A673 (cell line): Measurements from ENCODE around the gene CLEC4M. TPM values are rescaled to one million over a fixed set of nuclear protein-coding genes. Genes with fewer than 3 reads are reported as not detected.

Experiments
- BruUV-seq: library from RNA; stranded (reverse); fragments of 400-500 nt; replicated peaks from 2 replicates; lab custom pipeline; 2021; lab: Mats Ljungman, UMichigan
- CTCF ChIA-PET: fragments of 300-600 bp; sonication (Branson Sonifier 250); formaldehyde crosslinking; loops from one replicate; lab custom pipeline; 2022; ENCODE audit warnings: antibody characterized with exemption; lab: Charles Lee
- POLR2A ChIA-PET: fragments of 300-600 bp; sonication (Branson Sonifier 250); formaldehyde crosslinking; loops from one replicate; lab custom pipeline; 2022; ENCODE audit warnings: antibody characterized with exemption; ENCODE audit not compliant: low non-redundant PET; lab: Charles Lee
- DNase-seq: peaks from one replicate; pipeline ENCODE4 v3.0.0-alpha.2; 2015; ENCODE audit warnings: low spot score
- H3K27ac ChIP-seq: fragments of 200-600 bp; sonication (generic); 2 replicates; pipeline ENCODE4 v1.5.1; 2016; ENCODE audit warnings: mixed run types, low read depth, mild to moderate bottlenecking, mixed read lengths, antibody characterized with exemption, low read length; ENCODE audit not compliant: poor library complexity, severe bottlenecking
- H3K27me3 ChIP-seq: fragments of 200-600 bp; sonication (generic); replicated peaks from 2 replicates; pipeline ENCODE4 v1.6.1; 2017; ENCODE audit warnings: mixed run types, low read depth, mild to moderate bottlenecking, mixed read lengths, antibody characterized with exemption, low read length; ENCODE audit not compliant: insufficient read depth, poor library complexity
- H3K36me3 ChIP-seq: fragments of 200-600 bp; sonication (generic); 2 replicates; pipeline ENCODE4 v1.6.1; 2016; ENCODE audit warnings: mixed run types, mild to moderate bottlenecking, mixed read lengths, antibody characterized with exemption, low read length; ENCODE audit not compliant: insufficient read depth, poor library complexity, severe bottlenecking
- H3K4me1 ChIP-seq: fragments of 200-600 bp; sonication (generic); 2 replicates; pipeline ENCODE4 v1.6.1; 2017; ENCODE audit warnings: mixed run types, mild to moderate bottlenecking, mixed read lengths, antibody characterized with exemption, low read length; ENCODE audit not compliant: insufficient read depth, poor library complexity, severe bottlenecking
- H3K4me3 ChIP-seq: fragments of 200-600 bp; sonication (generic); 2 replicates; pipeline ENCODE4 v1.5.1; 2016; ENCODE audit warnings: low read depth, mixed run types, mild to moderate bottlenecking, mixed read lengths, low read length; ENCODE audit not compliant: poor library complexity, severe bottlenecking
- H3K9me3 ChIP-seq: fragments of 200-600 bp; sonication (generic); 2 replicates; pipeline ENCODE4 v1.6.1; 2016; ENCODE audit warnings: mixed run types, low read depth, mild to moderate bottlenecking, mixed read lengths, antibody characterized with exemption, low read length; ENCODE audit not compliant: poor library complexity, severe bottlenecking
- CTCF ChIP-seq: fragments of 300-800, 200-600 bp; sonication (generic); conservative IDR thresholded peaks from 2 replicates; pipeline ENCODE4 v1.5.1; 2017; ENCODE audit warnings: low read depth, mild to moderate bottlenecking, antibody characterized with exemption, low read length, moderate library complexity, mixed read lengths
- EZH2 ChIP-seq: fragments of 200-600 bp; sonication (generic); IDR thresholded peaks from 2 replicates; pipeline ENCODE4 v1.6.1; 2017; ENCODE audit warnings: borderline replicate concordance, low read depth, mild to moderate bottlenecking, mixed read lengths, antibody characterized with exemption, low read length; ENCODE audit not compliant: poor library complexity, severe bottlenecking
- intact Hi-C: fragments of 100-400 bp; cut with micrococcal nuclease; formaldehyde crosslinking; loops from one replicate; pipeline ENCODE4 v1.10.0; 2022; ENCODE audit not compliant: unreplicated experiment
- total RNA-seq: library from RNA; stranded (reverse); gene quantifications from 2 replicates; pipeline ENCODE4 v1.2.3, GENCODE V29; 2021

Gene CLEC4M
- total RNA-seq, 1 experiment from 2014 or later, result not detected

DNA sequence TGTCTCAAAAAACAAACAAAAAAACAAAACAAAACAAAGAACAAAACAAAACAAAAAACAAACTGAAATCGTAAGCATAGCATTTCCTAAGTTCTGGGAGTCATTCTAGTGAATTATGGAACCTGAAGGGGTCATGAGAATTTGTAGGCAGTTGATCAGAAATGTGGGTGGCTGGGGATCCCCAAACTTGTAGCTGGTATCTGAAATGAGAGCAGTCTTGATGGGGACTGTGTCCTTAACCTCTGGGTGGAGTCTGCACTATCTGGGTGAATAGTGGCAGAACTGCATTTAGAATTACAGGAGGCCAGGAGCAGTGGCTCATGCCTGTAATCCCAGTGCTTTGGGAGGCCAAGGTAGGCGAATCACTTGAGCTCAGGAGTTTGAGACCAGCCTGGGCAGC lies 37.3 kb upstream of the CLEC4M start:
- Histone ChIP-seq H3K27ac (no peak overlapping the region), H3K27me3 (peaks cover 36% of the 10 kb centered on the region), H3K36me3 (no peaks in the 10 kb centered on the region), H3K4me1 (no peaks in the 10 kb centered on the region), H3K4me3 (no peak overlapping the region), H3K9me3 (no peaks in the 10 kb centered on the region)
- no TSS peak for BruUV-seq
- no peak for DNase-seq
- ChIA-PET CTCF (no interaction called here), POLR2A (no interaction called here)
- TF ChIP-seq CTCF (no peak), EZH2 (no peak)
- intact Hi-C loops, result no loop called here

GRCh38 chr19:7729211-7729610 lies 33.8 kb upstream of the CLEC4M start:
- TF ChIP-seq EZH2 (no peak), CTCF (no peak)
- intact Hi-C loops, result no loop called here
- H3K27ac ChIP-seq, result no peak overlapping the region
- peaks cover 65% of the 10 kb centered on the region for H3K27me3 ChIP-seq
- CTCF ChIA-PET, result no interaction called here
- POLR2A ChIA-PET, result no interaction called here
- no TSS peak for BruUV-seq
- no peak overlapping the region for H3K4me3 ChIP-seq
- no peaks in the 10 kb centered on the region for H3K4me1 ChIP-seq
- DNase-seq, result no peak
- no peaks in the 10 kb centered on the region for H3K9me3 ChIP-seq
- no peaks in the 10 kb centered on the region for H3K36me3 ChIP-seq

DNA sequence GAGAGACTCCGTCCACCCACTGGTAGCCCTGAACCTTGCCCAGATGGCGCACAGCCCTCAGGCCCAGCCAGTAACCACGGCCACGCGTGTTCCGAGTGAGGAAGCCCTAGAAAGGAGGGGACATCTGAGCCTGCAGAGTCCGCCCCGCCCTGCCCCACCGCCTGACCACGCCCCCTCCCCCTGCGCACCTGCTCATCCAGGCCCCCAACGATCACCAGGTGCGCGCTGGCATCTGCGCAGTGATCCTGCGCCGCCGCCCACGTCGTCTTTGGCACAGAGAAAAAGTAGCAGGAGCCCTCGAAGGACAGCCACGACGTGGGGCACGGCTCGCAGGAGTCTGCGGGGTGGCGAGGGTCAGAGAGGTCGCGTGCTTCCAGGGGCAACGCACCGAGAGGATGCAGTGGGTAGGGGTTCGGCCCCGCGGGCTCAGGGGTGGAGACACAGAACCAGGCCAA lies 33.2 kb upstream of the CLEC4M start:
- CTCF ChIA-PET, result no interaction called here
- intact Hi-C loops, result no loop called here
- Histone ChIP-seq H3K27ac (no peak overlapping the region), H3K36me3 (no peaks in the 10 kb centered on the region), H3K4me1 (no peaks in the 10 kb centered on the region), H3K27me3 (peaks cover 65% of the 10 kb centered on the region), H3K4me3 (no peak overlapping the region), H3K9me3 (no peaks in the 10 kb centered on the region)
- TF ChIP-seq CTCF (no peak), EZH2 (peak; percentile 16)
- BruUV-seq, result no TSS peak
- POLR2A ChIA-PET, result no interaction called here
- DNase-seq, result no peak
